ENCODE measurements around the gene SLC6A11.

- TF ChIP-seq POLR2A (IDR thresholded peaks at IDR 0.05) (no peak), CTCF (IDR thresholded peaks at IDR 0.05) (no peak), EP300 (IDR thresholded peaks at IDR 0.05) (no peak)
Measured at GRCh38 chr3:10852066-10852808, 36.2 kb downstream of the SLC6A11 start.
